Spinal cord (tissue), 10 donors: ENCODE measurements around the gene TBCEL. TPM values are rescaled to one million over a fixed set of nuclear protein-coding genes. Genes with fewer than 3 reads are reported as not detected.

Experiments
- DNase-seq, 6 donors: peaks; one replicate each; pipeline versions ENCODE4 v3.0.0 to v3.0.0-alpha.2; 2013 to 2015; ENCODE audit warnings: low spot score in 6 of 6, low read depth in 4 of 6
- H3K27ac ChIP-seq: one replicate; pipeline ENCODE4 v1.5.1; 2013; ENCODE audit warnings: low read depth, low read length, control low read depth
- H3K27me3 ChIP-seq: one replicate; pipeline ENCODE4 v1.6.1; 2013; ENCODE audit warnings: low read length; ENCODE audit not compliant: control insufficient read depth, insufficient read depth
- H3K36me3 ChIP-seq: one replicate; pipeline ENCODE4 v1.6.1; 2013; ENCODE audit warnings: low read length; ENCODE audit not compliant: control insufficient read depth, insufficient read depth
- H3K4me1 ChIP-seq: one replicate; pipeline ENCODE4 v1.6.1; 2013; ENCODE audit warnings: low read length; ENCODE audit not compliant: control insufficient read depth, insufficient read depth
- H3K4me3 ChIP-seq: one replicate; pipeline ENCODE4 v1.5.1; 2013; ENCODE audit warnings: low read depth, low read length, control low read depth
- H3K9me3 ChIP-seq: one replicate; pipeline ENCODE4 v1.6.1; 2013; ENCODE audit warnings: low read length; ENCODE audit not compliant: control insufficient read depth, insufficient read depth
- WGBS: methylation state at CpG from one replicate; pipeline ENCODE4 v1.1.5; 2013; ENCODE audit warnings: missing lambda C conversion rate; ENCODE audit not compliant: insufficient coverage; 5-methylcytosine and 5-hydroxymethylcytosine counted together
- long read RNA-seq, 4 donors: transcript quantifications; one replicate each; lab custom pipeline, GENCODE V29; 2026
- polyA plus RNA-seq, 2 donors: library from polyadenylated mRNA; unstranded; fragments of 120-200 nt; gene quantifications; one replicate each; pipeline ENCODE4 v1.2.1, GENCODE V29; 2013; ENCODE audit not compliant: insufficient read length in 2 of 2
- total RNA-seq, 2 donors: library from RNA; depleted of rRNA in 1 of 2; stranded (reverse); fragments of 120-200 nt in 1 of 2; fragments of >200 nt in 1 of 2; gene quantifications; one replicate each; pipeline versions ENCODE4 v1.2.3 to v1.2.4, GENCODE V29; 2013 to 2014
- donor health status: healthy.

Gene TBCEL, protein sequence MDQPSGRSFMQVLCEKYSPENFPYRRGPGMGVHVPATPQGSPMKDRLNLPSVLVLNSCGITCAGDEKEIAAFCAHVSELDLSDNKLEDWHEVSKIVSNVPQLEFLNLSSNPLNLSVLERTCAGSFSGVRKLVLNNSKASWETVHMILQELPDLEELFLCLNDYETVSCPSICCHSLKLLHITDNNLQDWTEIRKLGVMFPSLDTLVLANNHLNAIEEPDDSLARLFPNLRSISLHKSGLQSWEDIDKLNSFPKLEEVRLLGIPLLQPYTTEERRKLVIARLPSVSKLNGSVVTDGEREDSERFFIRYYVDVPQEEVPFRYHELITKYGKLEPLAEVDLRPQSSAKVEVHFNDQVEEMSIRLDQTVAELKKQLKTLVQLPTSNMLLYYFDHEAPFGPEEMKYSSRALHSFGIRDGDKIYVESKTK
- total RNA-seq: 10 to 100 TPM; 43.0 to 49.0 TPM
- polyA plus RNA-seq: 10 to 100 TPM; 11.5 to 14.4 TPM
- long read RNA-seq, donor 1, full-length matches to known transcripts: 2 of 2 reads
- long read RNA-seq, donor 1, partial matches to known transcripts: 0 of 2 reads
- long read RNA-seq, donor 1, other reads (novel, unspliced or antisense): 0 of 2 reads
- long read RNA-seq, donor 2: 0 reads
- long read RNA-seq, donor 3: 0 reads
- long read RNA-seq, donor 4, full-length matches to known transcripts: 2 of 2 reads
- long read RNA-seq, donor 4, partial matches to known transcripts: 0 of 2 reads
- long read RNA-seq, donor 4, other reads (novel, unspliced or antisense): 0 of 2 reads

DNA sequence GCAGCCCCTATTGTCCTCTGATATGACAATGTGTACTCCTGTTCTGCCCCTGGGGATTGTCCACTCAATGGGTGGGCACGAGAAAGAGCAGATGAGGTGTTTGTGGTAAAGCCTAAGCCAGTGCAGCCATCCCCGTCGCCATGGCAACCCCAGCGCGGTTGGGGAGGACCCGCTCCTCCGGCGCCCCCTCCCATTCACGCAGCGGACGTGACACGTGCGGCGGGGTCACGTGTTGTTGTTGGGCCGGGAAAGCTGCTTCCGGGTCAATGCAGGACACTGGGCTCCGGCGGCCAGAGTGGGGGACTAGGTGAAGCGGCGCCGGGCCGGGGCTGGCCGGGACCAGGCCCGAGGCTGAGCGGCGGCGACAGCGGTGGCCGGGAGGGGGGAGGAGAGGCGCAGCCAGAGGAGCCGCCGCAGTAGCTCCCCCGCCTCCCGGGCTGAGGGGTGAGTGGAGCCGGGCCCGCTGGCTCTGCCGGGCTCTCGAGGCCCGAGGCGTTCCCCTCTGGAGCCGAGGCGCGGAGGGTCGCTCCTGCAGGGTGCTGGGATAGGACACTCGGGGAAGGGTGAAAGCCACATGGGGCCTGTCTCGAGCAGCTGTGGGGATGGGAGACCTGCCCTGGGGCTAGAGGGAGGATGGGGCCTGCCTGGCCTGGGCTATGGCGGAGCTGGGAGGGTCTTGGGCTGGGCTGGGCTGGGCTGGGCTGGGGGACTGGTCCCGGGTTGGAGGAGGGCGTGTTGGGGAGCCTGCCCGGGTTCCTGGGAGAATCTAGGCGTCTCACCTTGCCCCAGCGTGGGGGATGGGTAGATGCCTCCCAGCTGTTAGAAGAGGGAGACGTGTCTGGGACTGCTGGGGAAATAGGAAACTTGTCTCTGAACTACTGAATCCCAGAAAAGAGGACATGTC lies at the start of gene TBCEL:
Gene TBCEL, plus strand, starts transcription at position 255 of the 904 bp plus-strand sequence. CDS start 21,589 bp downstream, outside the sequence.
- no peaks in the 10 kb centered on the region for H3K36me3 ChIP-seq
- no peak within 1 kb of the TSS for H3K27ac ChIP-seq
- under 1% methylated on average over 54 of the region's 54 CpGs for WGBS
- no peaks in the 10 kb centered on the region for H3K9me3 ChIP-seq
- peak within 1 kb of the TSS; percentile 69 for H3K4me3 ChIP-seq
- H3K27me3 ChIP-seq: no peaks in the 10 kb centered on the region
- H3K4me1 ChIP-seq: peaks cover 11% of the 10 kb centered on the region
- peak; percentile 77 to 98 (median 90) for DNase-seq

DNA sequence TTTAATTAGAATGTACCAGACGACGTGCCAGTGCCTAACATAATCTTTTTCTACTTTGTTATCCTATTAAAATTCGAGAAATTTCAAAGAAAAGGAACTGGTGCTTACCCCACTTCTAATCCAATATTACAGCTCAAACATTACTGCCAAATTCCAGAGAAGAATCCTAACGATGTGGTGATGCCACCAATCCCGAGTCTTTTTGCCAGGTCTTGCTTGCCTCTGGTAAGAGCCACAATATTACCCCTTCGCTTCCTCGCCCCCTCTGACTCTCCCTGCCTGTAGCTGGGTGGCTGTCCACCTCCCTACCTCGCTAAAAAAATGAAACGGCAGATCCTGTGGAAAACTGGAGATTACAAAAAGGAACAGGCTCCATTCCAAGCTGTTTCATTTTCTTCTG lies 49.4 kb upstream of the TBCEL start:
- Histone ChIP-seq H3K27ac (no peak overlapping the region), H3K9me3 (no peaks in the 10 kb centered on the region), H3K4me3 (no peak overlapping the region), H3K4me1 (no peaks in the 10 kb centered on the region), H3K36me3 (no peaks in the 10 kb centered on the region), H3K27me3 (no peaks in the 10 kb centered on the region)
- DNase-seq: peak in 1 of 6 donors; percentile 56
- 61% methylated on average over 7 of the region's 9 CpGs for WGBS

DNA sequence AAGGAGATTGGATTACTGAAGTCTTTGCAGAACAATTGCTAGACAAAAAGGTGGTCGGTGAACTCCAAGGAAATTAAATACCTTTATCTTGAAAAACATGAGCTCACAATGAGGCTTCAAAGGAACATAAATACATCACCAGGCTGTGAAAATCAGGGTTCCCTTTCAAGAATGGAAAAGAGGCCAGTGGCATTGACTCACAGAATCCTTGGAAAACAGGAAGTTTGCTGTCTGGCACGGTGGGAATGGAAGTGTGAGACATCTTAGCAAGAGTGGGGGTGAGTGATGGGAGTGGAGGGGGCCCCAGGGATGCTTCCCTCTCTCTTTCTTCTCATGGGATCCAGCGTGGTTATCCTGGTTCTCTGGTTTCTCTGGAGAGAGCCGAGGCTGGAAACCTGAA lies 48.9 kb upstream of the TBCEL start:
- no peak overlapping the region for H3K27ac ChIP-seq
- H3K4me3 ChIP-seq: no peak overlapping the region
- no peaks in the 10 kb centered on the region for H3K4me1 ChIP-seq
- no peaks in the 10 kb centered on the region for H3K9me3 ChIP-seq
- 17% methylated on average over 1 of the region's 4 CpGs for WGBS
- no peaks in the 10 kb centered on the region for H3K27me3 ChIP-seq
- no peaks in the 10 kb centered on the region for H3K36me3 ChIP-seq
- peak in 1 of 6 donors; percentile 32 for DNase-seq

DNA sequence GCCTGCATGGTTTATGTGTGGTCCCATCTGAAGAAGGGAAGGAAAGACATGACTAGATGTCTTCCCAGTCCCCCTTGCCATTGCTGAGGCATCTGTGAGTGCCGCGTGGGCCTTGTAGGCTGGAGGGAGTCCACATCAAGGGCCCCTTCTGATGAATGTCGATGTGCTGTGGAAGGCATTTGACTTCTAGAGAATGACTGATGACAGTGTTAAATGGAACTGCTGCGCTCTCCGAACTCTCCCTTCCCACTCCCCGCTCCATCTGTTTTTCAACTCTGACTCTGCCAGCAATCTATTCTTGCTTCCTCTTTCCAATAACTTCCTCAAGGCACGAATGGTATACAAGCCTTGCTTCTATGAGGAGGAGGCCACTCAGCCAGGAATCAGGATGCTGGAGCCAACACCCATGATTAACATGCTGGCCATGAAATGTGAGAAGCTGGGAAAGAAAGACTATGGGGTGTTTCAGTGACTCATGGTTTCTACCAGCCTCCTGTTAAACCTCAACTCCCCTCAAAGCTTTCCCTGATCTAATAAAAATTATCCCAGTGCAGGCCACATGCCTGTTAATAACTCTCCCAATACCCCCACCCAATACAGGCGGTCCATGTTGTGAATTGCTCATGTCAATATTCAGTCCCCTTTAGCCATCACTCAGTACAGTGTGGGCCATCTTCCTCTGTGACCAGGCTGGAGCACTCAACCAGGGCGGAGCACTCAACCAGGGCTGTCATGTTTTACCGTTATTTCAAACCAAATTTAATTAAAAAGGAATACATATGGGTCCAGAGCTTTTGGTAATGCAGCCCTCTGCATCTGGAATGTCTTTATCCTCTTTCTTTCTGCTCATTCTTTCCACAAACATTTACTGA lies 46.4 kb upstream of the TBCEL start:
- H3K27me3 ChIP-seq: no peaks in the 10 kb centered on the region
- no peak overlapping the region for H3K4me3 ChIP-seq
- no peaks in the 10 kb centered on the region for H3K36me3 ChIP-seq
- no peaks in the 10 kb centered on the region for H3K4me1 ChIP-seq
- H3K9me3 ChIP-seq: no peaks in the 10 kb centered on the region
- peak in 1 of 6 donors; percentile 78 for DNase-seq
- 87% methylated on average over 6 of the region's 10 CpGs for WGBS
- no peak overlapping the region for H3K27ac ChIP-seq

DNA sequence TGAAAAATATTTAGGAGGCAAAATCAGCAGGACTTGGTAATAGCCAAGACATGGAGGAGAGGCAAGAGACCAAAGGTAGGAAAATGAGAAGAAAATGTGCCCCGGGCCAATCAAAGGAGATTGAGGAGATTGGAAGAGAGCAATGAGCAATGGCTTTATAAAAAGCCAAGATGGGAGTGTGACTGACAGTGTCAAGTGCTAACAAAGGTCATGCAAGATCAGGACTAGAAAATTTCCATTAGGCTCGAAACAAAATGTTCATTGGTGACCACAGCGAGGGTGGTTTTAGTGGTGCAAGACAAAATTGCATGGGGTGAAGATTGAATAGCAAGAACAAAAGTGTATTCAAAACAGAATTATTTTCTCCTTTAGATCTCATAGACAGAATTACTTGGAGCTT lies 45.2 kb upstream of the TBCEL start:
- no peaks in the 10 kb centered on the region for H3K9me3 ChIP-seq
- 70% methylated on average over 2 of the region's 3 CpGs for WGBS
- peaks cover 7% of the 10 kb centered on the region for H3K36me3 ChIP-seq
- H3K27ac ChIP-seq: no peak overlapping the region
- H3K4me1 ChIP-seq: no peaks in the 10 kb centered on the region
- DNase-seq: no peak
- H3K4me3 ChIP-seq: no peak overlapping the region
- no peaks in the 10 kb centered on the region for H3K27me3 ChIP-seq

DNA sequence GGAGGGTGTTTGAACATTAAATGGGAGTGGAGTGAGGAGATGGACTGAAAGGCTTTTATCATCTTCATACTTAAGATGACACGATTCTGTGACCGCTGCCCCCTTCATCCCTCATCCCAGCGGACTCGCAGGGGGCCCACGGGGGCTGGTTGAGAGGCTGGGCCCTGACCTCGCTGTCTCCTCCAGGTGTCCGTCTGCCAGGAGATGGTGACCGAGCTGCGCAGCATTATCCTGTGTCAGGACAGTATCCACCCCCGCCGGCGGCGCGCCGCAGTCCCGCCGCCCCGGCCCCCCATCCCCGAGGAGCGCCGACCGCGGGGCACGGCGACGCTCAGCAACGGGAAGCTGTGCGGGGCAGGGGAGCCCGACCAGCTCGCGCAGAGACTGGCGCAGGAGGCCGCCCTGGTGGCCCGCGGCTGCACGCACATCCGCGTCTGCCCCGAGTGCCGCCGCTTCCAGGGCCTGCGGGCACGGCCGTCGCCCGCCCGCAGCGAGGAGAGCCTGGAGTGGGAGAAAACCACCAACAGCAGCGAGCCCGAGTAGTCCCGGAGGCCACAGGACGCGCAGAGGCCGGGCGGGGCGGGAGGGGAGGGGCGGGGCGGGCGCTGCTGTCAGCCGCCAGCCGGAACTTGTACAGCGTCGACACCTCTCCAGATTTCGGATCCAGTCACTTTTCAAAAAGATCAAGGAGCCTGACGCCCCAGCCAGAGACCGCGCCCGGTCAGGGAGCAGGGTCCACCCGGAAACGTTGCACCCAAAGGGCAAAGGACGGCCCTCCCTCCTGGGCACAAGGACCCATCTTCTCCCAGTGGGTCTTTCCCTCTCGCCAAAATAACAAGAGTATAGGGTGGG lies 38.0 kb upstream of the TBCEL start:
- DNase-seq: peak in 3 of 6 donors; percentile 7 to 61 (median 57)
- peak overlapping the region; percentile 22 for H3K4me3 ChIP-seq
- no peaks in the 10 kb centered on the region for H3K9me3 ChIP-seq
- H3K27ac ChIP-seq: no peak overlapping the region
- peaks cover 8% of the 10 kb centered on the region for H3K4me1 ChIP-seq
- 5% methylated on average over 67 of the region's 72 CpGs for WGBS
- peaks cover 7% of the 10 kb centered on the region for H3K36me3 ChIP-seq
- H3K27me3 ChIP-seq: no peaks in the 10 kb centered on the region

DNA sequence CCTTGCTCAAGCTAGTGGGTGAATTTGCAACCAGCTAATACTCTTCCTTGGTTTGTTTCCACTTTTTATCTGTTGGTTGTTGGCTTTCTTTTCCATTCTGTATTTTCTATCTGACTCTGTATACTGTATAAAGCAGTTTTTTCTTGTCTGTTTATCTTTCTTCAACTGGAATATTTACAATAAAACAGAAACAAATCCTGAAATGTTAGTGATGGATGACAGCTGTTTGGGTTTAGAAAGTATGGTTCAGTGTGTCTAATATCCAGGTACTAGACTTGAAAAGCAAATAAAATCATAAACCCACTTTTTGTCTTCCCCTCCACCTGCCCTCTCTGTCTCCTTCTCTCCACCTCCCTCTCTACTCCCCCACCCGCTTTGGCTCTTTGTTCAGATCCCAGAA lies 35.3 kb upstream of the TBCEL start:
- H3K27me3 ChIP-seq: no peaks in the 10 kb centered on the region
- no peak for DNase-seq
- WGBS: no CpG with 5 or more reads among the region's 1 CpG

More for the DNA sequence above, 35.3 kb upstream of the TBCEL start:
- H3K4me3 ChIP-seq: no peak overlapping the region
- H3K4me1 ChIP-seq: peaks cover 8% of the 10 kb centered on the region
- no peak overlapping the region for H3K27ac ChIP-seq
- H3K36me3 ChIP-seq: no peaks in the 10 kb centered on the region
- no peaks in the 10 kb centered on the region for H3K9me3 ChIP-seq
